Measurements from ENCODE around the gene FICD. TPM values are rescaled to one million over a fixed set of nuclear protein-coding genes. Genes with fewer than 3 reads are reported as not detected.

The FICD gene
- total and polyA plus RNA-seq, 9 of the 15 experiments (the other 6 are each of a cell fraction or from before 2014, with no cell fraction given) = 0.88 to 4.5 (median 1.9) TPM

DNA sequence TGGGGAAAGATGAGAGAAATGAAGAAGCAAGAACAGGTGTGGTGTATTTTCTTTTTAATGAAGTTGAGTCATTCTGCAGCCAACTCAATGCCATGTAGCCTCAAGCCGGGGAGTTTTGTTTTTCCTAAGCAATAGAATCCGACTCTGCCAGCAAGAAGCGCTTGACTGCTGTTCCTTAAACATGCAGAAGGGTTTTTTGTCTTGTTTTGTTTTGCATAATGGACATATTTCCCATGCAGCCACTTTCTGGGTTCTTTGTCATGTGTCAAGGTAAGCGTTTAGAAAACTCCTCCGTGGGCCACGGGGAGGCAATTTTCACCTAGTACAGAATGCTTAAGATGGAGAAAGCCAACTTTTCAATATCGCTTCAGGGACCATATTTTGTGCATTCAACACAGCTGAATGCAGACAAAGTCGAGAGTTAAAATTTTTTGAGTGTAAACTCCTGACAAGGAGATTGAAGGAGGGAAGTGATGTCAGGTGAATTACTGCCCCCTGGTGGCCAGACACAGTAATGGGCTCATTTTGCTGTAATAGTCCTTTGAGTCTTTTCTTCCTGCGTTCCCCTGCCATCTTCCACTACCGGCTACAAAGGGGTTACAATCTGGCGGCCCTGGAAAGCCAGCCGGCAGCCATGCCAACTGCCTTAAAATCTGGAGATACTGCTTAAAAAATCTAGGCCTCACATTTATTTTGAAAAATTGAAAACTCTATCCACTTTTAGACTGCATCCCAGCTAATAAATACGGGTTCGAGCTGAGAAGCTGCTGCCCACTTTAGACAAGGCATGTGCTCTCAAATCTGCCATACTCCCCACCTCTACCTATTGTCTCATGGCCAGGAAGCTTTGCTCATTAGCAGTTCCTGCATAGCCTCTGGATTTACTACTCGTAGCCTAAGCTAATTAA is 3.2 kb upstream of the FICD start (continued):
- TF ChIP-seq HCFC1 (IDR thresholded peaks at IDR 0.05; ENCODE audit: low read depth, low read length) (no peak), ATF1 (CRISPR knock-in tag; IDR thresholded peaks at IDR 0.05) (no peak), ATF1 (tag; IDR thresholded peaks at IDR 0.05) (peak; percentile 29; the same call in 1 of the 2 replicates), RFX1 (IDR thresholded peaks at IDR 0.05) (no peak), ZNF57 (CRISPR knock-in tag; IDR thresholded peaks at IDR 0.05) (no peak), MAZ (CRISPR knock-in tag; conservative IDR thresholded peaks at IDR 0.05 in 1 of 2, IDR thresholded peaks at IDR 0.05 in 1 of 2) (no peak), DIDO1 (tag; IDR thresholded peaks at IDR 0.05; ENCODE audit: low read depth) (no peak), ZNF644 (tag; IDR thresholded peaks at IDR 0.05; ENCODE audit: low read depth) (no peak), KLF16 (IDR thresholded peaks at IDR 0.05) (0 out of 2 replicates have a peak, but pooled peaks have one; percentile 10), KLF6 (CRISPR knock-in tag; IDR thresholded peaks at IDR 0.05; ENCODE audit: borderline replicate concordance) (no peak), BRD4 (IDR thresholded peaks at IDR 0.05) (no peak), ZNF165 (CRISPR knock-in tag; IDR thresholded peaks at IDR 0.05; ENCODE audit: borderline replicate concordance) (no peak), CBX3 (IDR thresholded peaks at IDR 0.05; ENCODE audit: borderline replicate concordance in 1 of 2, low read length in 2 of 2) (no peak), SRSF3 (IDR thresholded peaks at IDR 0.05; ENCODE audit: insufficient read depth, low read length) (no peak), ZBED1 (IDR thresholded peaks at IDR 0.05) (no peak), HDGF (IDR thresholded peaks at IDR 0.05) (no peak), ZNF239 (CRISPR knock-in tag; IDR thresholded peaks at IDR 0.05) (no peak), TSC22D4 (tag; IDR thresholded peaks at IDR 0.05) (no peak), MCM7 (IDR thresholded peaks at IDR 0.05) (no peak)
- TF ChIP-seq, protein P1, sequence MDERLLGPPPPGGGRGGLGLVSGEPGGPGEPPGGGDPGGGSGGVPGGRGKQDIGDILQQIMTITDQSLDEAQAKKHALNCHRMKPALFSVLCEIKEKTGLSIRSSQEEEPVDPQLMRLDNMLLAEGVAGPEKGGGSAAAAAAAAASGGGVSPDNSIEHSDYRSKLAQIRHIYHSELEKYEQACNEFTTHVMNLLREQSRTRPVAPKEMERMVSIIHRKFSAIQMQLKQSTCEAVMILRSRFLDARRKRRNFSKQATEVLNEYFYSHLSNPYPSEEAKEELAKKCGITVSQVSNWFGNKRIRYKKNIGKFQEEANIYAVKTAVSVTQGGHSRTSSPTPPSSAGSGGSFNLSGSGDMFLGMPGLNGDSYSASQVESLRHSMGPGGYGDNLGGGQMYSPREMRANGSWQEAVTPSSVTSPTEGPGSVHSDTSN (CRISPR knock-in tag; IDR thresholded peaks at IDR 0.05; ENCODE audit: low read depth) = no peak
- TF ChIP-seq, protein P1 (tag; conservative IDR thresholded peaks at IDR 0.05; ENCODE audit: low read depth) = peak; percentile 22; the same call in 1 of the 2 replicates
- TF ChIP-seq, protein P2, sequence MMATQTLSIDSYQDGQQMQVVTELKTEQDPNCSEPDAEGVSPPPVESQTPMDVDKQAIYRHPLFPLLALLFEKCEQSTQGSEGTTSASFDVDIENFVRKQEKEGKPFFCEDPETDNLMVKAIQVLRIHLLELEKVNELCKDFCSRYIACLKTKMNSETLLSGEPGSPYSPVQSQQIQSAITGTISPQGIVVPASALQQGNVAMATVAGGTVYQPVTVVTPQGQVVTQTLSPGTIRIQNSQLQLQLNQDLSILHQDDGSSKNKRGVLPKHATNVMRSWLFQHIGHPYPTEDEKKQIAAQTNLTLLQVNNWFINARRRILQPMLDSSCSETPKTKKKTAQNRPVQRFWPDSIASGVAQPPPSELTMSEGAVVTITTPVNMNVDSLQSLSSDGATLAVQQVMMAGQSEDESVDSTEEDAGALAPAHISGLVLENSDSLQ (IDR thresholded peaks at IDR 0.05) = 0 out of 2 replicates have a peak, but pooled peaks have one; percentile 27
- TF ChIP-seq, protein P3, sequence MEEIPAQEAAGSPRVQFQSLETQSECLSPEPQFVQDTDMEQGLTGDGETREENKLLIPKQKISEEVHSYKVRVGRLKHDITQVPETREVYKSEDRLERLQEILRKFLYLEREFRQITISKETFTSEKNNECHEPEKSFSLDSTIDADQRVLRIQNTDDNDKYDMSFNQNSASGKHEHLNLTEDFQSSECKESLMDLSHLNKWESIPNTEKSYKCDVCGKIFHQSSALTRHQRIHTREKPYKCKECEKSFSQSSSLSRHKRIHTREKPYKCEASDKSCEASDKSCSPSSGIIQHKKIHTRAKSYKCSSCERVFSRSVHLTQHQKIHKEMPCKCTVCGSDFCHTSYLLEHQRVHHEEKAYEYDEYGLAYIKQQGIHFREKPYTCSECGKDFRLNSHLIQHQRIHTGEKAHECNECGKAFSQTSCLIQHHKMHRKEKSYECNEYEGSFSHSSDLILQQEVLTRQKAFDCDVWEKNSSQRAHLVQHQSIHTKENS (CRISPR knock-in tag; IDR thresholded peaks at IDR 0.05) = no peak

Measured in K562 (cell line).